GM21447 (cell line): ENCODE measurements around the gene GPR50.

ENCODE experiments used
- ATAC-seq: cut with Tn5 transposase; IDR thresholded peaks from one replicate; pipeline ENCODE4 v1.9.1; 2021; ENCODE audit not compliant: unreplicated experiment

Gene GPR50

DNA sequence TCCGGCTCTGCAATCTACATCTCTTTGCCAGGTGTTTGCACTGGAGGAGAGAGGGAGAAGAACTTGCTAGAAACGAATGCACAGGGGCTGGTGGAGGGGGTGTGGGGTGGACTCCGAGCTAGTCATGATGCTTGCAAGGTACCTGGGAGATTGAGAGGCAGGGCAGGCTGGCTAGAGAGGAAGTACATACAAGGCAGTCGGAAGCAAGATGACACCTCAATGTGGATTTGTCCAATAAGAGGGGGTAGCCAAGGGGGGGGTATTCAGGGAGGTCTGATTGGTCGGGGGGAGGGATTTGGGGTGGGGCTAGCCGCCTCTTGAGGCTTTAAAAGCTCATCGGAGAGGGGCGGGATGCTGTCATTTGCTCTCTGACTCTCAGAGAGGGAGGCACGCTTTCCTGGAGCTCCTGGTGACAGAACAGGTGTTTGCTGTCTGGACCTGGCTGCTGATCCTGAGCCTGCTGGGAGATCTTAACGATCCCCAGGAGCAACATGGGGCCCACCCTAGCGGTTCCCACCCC lies at the start of gene GPR50:
Gene GPR50, plus strand, starts transcription at position 354 of the 520 bp plus-strand sequence. Its CDS starts 138 bp downstream, at position 492.
- no peak for ATAC-seq

DNA sequence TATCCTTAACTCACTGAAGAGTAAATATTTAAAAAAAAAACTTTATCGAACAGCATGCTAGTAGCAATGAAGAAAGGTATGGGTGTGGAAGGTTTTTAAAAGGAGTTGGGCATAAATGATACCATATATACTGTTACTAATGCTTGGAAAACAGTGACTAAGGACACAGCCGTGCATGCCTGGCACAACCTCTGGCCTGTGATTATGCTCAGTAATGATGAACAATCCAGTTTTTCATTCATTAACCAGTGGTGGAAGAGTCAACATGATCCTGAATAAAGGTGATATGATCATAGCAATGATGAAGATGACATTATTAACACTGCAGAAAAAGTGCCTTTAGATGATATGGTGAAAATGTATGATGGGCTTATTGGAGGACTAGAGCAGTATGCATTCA lies 43.9 kb upstream of the GPR50 start:
- ATAC-seq = no peak

DNA sequence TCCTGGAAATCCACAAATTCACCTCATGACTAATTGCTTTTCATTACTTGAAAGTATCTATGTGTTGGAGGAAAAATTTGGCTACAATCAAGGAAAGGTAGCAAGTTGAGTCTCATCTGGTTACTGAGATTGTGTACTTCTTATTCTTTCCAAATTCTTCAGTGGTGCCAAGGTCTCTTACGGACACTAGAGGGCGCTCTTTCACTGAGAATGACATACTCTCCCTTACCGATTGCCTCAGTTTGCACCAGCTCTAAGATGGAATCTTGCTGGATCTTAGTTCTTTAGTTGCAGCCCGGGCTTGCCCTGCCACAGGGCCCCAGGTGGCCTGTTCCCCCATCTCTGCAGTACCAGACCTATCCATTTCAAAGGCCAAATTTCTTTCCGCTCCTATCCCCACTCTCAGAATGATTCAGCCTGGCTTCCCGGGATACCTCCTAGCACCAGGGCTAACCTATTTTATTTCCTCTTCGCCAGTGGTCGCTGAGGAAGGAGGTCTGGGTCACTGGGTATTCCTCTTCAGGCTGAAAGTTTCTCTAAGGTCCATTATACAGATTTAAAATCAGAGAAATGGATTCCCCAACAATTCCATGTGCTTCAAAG lies 24.6 kb upstream of the GPR50 start:
- no peak for ATAC-seq

DNA sequence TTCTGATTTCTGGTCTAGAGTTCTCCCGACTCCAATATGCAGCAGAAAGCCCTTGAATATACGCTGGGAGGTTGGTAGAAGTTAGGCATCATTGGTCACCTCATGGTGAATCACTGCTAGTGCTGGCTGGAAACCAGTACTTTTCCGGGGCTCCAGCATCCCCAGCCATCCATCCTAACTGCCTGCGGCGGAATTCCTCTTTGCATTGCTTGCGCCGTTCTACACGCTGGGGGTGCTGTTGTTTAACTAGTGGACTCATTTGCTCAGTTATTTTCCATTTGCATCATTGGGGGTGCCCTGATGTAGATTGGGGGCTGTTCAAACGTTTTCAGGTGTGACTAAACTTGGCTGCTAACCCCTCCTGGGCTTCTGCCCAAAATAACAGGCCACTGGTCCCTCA lies 23.3 kb upstream of the GPR50 start:
- no peak for ATAC-seq

DNA sequence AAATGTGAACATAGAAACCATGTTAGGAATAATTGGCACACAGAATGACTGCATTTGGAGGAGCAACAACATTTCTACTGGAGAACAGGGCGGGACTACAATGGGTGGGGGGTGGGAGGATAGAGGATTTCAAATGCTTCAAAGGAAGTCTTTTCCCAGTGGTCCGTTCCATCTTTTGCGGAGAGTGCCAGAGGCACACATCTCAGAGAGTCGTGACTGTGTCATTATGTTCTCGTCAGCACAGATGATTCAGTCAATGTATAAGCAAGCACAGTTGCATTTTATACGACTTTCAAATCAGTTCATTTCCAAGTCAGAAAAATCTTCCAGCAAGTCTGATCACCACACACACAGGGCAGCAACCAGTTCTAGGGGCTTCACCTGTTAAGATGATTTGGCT lies 22.7 kb upstream of the GPR50 start:
- ATAC-seq = no peak

DNA sequence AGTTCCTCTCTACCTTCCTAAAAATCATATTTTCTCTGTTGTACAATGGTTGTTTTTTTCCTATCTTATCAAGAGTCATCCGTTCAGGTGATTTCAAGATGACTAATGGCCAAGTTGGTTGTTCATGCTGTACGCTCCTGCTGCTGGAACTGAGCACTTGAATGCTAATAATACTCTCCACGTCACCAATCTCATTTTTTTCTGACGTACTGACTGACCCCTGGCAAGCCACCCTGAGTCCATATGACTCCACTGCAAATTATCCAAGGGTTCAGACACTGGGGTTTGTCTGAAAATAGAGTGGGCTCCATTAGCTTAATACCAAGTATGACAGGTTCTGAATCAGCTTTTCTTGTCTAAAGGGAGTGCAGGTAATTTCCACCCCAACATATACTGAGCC lies 21.1 kb upstream of the GPR50 start:
- no peak for ATAC-seq

DNA sequence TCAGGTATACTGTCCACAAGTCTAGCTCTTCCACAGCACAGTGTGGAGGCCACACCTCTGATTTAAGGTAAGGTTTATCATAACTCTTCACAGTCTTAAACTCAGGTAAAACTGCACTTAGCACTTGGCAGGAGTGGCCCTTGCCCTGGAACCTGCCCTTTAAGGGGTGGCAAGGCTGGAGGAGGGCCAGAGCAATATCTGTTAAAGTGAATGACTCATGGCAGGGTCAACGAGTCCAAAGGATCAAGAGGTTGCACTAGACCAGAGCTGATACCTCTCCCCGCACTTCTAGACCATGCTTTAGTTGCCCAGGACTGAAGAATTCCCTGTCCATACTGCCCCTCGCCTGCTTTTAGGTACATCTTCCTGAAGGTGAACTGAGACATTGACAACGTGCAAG lies 14.7 kb upstream of the GPR50 start:
- no peak for ATAC-seq

DNA sequence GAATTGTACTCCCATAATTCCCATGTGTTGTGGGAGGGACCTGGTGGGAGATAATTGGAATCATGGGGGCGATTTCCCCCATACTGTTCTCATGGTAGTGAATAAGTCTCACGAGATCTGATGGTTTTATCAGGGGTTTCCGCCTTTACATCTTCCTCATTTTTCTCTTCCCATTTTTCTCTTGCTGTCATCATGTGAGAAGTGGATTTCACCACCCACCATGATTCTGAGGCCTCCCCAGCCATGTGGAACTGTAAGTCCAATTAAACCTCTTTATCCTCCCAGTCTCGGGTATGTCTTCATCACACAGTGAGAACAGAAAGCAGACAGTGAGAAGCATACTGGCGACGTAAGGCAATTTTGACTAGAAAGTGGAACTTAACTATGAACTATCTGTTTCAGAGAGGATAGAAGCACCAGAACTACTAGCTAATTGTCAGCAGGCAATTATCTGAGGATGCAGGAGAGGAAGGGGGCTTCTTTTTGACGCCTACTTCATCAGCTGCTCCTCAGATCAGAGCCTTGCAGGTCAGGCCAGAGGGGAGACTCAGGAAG lies 8.5 kb upstream of the GPR50 start:
- no peak for ATAC-seq

DNA sequence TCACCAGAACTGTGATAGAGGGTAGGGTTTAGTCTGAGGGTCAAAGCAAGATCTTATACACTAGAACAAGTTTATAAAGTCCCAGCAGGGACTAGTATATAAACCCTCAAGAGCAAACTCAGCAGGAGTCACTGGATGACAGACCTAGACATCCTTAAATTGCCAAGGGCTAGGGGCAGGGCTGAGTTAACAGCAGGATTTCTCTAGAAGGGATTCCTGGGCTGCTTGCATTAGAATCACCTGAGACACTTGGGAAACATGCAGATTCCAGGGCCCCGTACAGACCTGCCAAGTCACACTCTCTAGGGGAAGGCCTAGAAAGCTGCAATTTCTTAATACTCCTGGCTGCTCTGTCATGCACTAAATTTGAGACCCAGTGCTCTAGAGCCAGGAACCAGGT lies 6.6 kb upstream of the GPR50 start:
- ATAC-seq = no peak

DNA sequence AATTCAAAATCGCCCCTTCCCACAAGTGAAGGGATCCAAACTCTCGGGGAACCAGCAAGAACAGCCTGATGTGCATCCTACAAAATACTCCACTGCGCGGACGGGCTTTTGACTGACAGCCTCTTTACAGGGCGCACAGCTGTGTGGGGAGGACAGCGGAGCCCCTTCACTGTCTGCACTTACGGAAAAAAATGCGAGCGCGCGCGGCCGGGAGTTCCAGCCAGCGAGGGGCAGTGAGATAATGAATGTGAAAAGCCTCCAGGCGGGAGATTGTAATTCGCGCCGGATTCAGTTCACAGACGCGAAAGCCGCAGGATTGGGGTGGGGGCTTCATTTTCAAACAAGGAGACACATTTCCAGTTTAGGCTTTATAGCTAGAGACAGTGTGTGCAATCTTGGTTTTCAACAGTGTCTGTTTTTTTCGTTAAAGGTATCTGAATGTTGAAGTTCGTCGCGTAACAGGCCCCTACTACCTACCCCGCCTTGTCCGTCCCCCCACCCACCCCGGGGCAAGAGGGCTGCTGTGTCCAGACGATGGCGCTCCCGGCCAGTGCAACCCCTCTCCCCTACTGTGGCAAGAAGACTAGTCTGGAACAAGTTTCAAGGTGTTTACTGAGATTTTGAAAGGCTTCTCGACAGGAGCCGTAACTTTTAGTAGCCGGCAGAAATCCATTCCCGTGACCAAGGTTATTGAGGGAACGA lies 1.7 kb upstream of the GPR50 start:
- no peak for ATAC-seq

DNA sequence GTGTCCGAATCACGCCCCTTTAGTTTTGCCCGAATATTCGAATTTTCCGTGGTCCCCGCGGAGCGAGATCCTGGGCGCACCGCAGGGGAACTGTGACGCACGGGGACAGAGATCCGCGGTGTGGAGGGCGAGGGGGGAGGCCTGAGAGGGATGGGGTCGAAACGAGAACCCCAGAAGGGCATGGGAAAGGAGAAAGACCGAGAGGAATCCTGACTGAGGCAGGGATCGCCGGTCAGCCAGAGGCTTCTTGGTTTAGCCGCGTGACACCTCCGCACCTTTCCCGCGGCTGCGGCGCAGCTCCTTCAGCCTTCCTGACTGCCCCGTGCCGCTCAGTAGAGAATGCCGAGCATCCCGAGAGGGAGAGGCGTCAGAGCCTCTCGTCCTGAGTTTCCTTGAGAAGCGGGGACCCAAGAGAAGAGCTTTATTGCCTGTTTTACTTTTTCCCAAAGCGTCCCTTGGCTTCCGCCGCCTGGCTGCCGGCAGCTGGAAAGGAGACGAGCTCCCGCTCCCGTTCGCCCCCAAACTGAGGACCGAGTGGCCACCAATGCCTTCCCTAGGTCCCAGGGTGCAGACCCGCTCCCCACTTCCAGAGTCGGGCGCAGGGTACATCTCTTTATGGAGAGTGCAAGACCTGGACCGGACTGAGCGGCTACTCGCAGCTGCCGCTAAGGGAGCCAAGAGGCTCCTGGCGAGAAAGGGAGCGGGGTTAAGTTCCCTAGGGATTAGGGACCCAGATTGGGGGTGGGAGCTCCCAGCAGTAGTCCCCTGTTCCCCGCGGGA lies 911 bp upstream of the GPR50 start:
- ATAC-seq = no peak

DNA sequence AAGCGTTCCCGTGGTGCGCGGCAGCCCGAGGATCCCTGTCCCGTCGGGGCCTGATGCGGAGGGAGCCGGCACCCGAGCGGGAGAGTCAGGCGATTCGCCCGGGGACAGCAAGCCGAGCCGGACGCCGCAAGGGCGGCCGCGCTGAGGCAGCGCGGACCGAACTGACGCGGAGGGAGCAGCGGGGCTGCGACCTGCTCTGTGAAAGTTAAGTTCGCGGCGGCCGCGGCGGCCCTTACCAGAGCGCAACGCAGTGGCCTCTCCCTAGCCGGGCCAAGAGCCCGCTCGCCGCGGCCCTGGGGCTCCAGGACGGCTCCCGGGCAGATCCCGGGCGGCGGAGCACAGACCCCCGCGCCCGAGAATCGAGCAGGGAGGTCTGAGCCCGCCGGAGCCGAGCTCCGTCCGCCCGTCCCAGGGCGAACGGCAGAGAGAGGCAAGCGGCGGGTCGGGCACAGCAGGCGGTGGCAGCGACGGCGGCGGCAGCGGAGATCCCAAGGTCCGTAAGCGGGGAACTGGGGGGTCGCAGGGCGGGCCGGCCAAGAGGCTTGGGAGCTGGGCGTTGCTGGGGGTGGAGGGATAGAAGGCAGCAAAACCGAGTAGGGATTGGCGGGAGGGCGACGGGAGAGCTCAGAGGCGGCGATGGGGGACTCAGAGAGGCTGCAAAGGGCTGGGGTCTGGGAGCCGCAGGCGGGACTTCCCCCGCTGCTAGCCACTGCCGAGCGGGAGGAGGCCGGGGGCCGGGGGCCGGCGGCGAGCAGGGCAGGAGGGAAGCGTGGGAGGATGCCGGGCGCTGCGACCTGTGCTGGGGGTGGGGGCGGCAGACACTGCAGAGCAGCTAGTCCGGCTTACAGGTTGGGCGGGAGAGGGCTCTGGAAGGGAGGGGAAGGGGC lies 1.0 kb downstream of the GPR50 start:
- ATAC-seq = no peak

DNA sequence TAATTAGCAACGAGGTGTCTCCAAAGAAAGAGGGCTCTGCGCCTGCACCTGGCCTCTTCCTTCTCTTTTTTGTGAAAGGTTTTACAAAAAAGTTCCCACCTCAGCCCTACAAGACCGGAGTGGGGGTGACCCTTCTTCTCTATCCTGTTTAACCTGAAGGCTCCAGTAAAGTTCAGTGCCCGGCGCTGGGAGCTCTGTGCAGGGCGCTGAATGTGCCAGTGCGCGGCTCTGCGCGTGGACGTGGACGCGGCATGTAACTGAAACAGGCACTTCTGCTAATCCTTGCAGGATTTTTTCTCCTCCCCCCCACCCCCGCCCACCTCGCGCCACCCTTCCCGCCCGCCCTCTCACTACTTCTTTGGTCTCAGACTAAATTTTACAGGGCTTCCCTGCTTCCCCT lies 2.4 kb downstream of the GPR50 start:
- ATAC-seq = no peak

DNA sequence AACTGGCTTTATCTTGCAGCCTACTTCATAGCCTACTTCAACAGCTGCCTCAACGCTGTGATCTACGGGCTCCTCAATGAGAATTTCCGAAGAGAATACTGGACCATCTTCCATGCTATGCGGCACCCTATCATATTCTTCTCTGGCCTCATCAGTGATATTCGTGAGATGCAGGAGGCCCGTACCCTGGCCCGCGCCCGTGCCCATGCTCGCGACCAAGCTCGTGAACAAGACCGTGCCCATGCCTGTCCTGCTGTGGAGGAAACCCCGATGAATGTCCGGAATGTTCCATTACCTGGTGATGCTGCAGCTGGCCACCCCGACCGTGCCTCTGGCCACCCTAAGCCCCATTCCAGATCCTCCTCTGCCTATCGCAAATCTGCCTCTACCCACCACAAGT lies 4.0 kb downstream of the GPR50 start:
- ATAC-seq = no peak

DNA sequence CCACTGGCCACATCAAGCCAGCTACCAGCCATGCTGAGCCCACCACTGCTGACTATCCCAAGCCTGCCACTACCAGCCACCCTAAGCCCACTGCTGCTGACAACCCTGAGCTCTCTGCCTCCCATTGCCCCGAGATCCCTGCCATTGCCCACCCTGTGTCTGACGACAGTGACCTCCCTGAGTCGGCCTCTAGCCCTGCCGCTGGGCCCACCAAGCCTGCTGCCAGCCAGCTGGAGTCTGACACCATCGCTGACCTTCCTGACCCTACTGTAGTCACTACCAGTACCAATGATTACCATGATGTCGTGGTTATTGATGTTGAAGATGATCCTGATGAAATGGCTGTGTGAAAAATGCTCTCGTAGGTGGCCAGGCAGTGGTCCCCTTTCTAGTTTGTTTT lies 4.7 kb downstream of the GPR50 start:
- ATAC-seq = no peak

DNA sequence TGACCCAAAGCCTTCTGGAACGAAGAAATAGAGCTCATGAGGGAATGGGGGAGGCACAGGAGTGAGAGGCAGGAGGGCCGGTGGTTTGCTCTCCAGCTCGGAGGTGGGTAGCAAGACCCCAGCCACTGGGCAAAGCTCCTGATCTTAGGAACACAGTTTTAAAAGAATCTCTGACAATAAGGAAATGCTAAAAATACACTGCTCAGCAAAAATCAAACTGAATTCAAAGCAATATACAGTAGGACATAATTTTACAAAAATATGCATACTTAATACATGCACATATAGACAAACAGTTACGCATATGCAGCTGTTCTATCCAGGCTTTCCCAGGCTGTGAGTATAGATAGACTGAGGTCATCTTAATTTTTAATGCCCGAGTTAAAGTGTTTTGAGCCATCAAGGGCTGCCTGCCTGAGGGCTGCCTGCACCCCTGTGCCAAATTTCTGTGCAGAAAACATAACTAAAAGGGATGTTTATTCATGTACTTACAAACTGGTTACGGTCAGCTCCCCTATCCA lies 6.9 kb downstream of the GPR50 start:
- ATAC-seq = no peak

DNA sequence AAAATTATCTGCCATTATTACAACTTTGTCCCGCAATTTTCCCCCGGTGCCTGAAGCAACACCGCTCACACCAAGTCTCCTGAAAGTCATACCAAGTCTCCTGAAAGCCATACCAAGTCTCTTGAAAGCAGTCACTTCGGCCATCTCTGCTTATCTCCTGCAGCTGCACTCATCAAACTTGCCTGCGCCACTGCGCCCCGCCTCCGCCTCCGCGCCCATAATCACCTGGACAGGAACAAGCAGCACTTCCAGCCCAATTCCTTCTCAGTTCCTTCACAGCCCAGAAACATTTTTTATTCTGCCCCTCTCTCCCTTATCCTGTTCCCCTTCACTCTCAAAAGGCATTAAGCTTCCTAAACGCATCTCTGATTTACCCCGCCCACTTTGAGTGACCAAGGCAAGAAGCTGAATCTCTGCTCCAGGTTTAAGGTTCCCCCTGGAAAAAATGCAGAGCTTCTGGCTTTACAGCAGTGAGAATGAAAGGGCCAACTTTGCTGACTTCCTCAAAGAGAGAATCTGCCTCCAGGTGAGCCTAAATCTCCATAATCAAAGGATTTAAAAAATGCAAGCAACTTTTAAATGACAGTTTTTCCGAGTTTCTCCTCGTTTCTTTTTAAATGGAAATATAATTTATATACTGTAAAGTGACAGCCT lies 7.7 kb downstream of the GPR50 start:
- ATAC-seq = no peak

DNA sequence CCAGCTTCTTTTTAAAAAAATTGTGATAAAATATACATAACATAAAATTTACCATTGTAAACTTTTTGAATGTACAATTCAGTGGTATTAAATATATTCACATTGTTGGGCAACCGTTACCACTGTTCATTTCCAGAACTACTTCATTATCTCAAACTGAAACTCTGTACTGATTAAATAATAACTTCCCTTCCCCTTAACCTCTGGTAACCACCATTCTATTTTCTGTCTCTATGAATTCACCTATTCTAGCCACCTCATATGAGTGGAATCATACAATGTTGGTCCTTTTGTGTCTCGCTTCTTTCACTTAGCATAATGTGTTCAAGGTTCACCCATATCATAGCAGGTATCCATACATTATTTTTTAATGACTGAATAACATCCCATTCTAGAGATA lies 8.3 kb downstream of the GPR50 start:
- no peak for ATAC-seq

DNA sequence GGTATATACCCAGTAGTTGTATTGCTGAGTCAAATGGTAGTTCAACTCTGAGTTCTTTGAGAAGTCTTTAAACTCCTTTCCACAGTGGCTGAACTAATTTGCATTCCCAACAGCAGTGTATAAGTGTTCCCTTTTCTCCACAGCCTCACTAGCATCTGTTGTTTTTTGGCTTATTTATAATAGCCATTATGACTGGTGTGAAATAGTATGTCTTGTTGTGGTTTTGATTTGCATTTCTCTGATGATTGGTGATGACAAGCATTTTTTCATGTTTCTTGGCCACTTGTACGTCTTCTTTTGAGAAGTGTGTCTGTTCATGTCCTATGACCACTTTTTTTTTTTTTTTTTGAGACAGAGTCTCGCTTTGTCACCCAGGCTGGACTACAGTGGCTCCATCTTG lies 30.5 kb downstream of the GPR50 start:
- ATAC-seq = no peak

DNA sequence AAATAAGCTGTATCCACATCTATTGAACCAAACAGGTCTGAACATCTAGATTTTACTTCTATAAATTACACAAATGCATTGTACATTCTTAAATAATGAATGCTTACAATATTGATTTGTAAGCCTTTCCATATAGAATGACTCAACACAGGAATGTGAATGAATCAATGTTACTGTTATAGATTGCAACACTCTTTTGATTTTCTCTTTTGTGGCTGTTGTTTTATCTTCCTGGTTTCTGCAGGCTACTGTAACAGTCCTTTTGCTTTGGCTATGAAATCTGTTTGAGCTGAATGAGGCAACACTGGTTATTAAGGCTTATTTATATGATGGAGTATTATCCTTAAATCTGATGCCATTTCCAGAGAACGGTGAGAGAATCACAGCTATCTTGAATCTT lies 49.5 kb downstream of the GPR50 start:
- ATAC-seq = no peak
